Mesodermal cell (in vitro differentiated cells): ENCODE data around the gene NSUN6.
"Not testable (repeated sequence)": the region's sequence is repeated elsewhere in the genome, so short reads cannot be mapped to it uniquely, and the experiment has no call there.

Source experiments
- H3K27ac ChIP-seq: 2 replicates; pipeline ENCODE4 v1.7.0; 2013; ENCODE audit warnings: mild to moderate bottlenecking, low read depth, low read length, moderate library complexity; ENCODE audit not compliant: severe bottlenecking
- H3K36me3 ChIP-seq: 2 replicates; pipeline ENCODE4 v1.7.1; 2013; ENCODE audit warnings: mild to moderate bottlenecking, low read length, moderate library complexity; ENCODE audit not compliant: control insufficient read depth, insufficient read depth
- H3K4me1 ChIP-seq: one replicate; pipeline ENCODE4 v1.7.1; 2013; ENCODE audit warnings: mild to moderate bottlenecking, low read length; ENCODE audit not compliant: insufficient read depth, control insufficient read depth, poor library complexity, severe bottlenecking
- H3K4me3 ChIP-seq: 2 replicates; pipeline ENCODE4 v1.7.0; 2013; ENCODE audit warnings: low read length, control low read depth, mild to moderate bottlenecking; ENCODE audit not compliant: insufficient read depth, poor library complexity, severe bottlenecking; ENCODE audit errors: extremely low read depth
- H3K9me3 ChIP-seq: 2 replicates; pipeline ENCODE4 v1.7.1; 2013; ENCODE audit warnings: mild to moderate bottlenecking, low read length, moderate library complexity; ENCODE audit not compliant: control insufficient read depth
- WGBS, 2 experiments: methylation state at CpG; one replicate each; pipeline ENCODE4 v1.1.5; 2013; ENCODE audit warnings: missing lambda C conversion rate in 2 of 2; ENCODE audit not compliant: insufficient coverage in 2 of 2; 5-methylcytosine and 5-hydroxymethylcytosine counted together

NSUN6 gene

GRCh38 chr10:18635995-18636394 lies 15.4 kb downstream of the NSUN6 start:
- Histone ChIP-seq H3K9me3 (no peaks in the 10 kb centered on the region), H3K27ac (no peak overlapping the region), H3K36me3 (peaks cover 11% of the 10 kb centered on the region), H3K4me1 (no peaks in the 10 kb centered on the region), H3K4me3 (no peak overlapping the region)
- 100% methylated on average over 3 of the region's 4 CpGs; no CpG with 5 or more reads in 1 of the 2 experiments for WGBS, 2 experiments

- H3K27ac ChIP-seq, H3K4me1 ChIP-seq, H3K9me3 ChIP-seq, H3K4me3 ChIP-seq: not testable (repeated sequence)
- no CpG with 5 or more reads among the region's 3 CpGs for WGBS, 2 experiments
- H3K36me3 ChIP-seq, result peaks cover 11% of the 10 kb centered on the region
Observed at GRCh38 chr10:18632500-18632899, 18.9 kb downstream of the NSUN6 start.

DNA sequence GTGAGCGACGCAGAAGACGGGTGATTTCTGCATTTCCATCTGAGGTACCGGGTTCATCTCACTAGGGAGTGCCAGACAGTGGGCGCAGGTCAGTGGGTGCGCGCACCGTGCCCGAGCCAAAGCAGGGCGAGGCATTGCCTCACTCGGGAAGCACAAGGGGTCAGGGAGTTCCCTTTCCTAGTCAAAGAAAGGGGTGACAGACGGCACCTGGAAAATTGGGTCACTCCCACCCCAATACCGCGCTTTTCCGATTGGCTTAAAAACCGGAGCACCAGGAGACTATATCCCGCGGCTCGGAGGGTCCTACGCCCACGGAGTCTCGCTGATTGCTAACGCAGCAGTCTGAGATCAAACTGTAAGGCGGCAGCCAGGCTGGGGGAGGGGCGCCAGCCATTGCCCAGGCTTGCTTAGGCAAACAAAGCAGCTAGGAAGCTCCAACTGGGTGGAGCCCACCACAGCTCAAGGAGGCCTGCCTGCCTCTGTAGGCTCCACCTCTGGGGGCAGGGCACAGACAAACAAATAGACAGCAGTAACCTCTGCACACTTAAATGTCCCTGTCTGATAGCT lies 23.9 kb downstream of the NSUN6 start:
- Histone ChIP-seq H3K4me3 (peak overlapping the region; percentile 24), H3K27ac (peak overlapping the region; percentile 85), H3K36me3 (peaks cover 10% of the 10 kb centered on the region)
- H3K4me1 ChIP-seq, H3K9me3 ChIP-seq: not testable (repeated sequence)
- 5 to 7% methylated on average over 15 to 19 of the region's 25 CpGs for WGBS, 2 experiments

- Histone ChIP-seq H3K27ac (no peak overlapping the region), H3K4me3 (no peak overlapping the region), H3K4me1 (peaks cover 13% of the 10 kb centered on the region), H3K9me3 (no peaks in the 10 kb centered on the region), H3K36me3 (peaks cover 15% of the 10 kb centered on the region)
- WGBS, 2 experiments, result no CpG with 5 or more reads among the region's 5 CpGs
Observed at GRCh38 chr10:18625886-18626285, 25.5 kb downstream of the NSUN6 start.

GRCh38 chr10:18623671-18624070 lies 27.7 kb downstream of the NSUN6 start:
- not testable (repeated sequence) for H3K4me3 ChIP-seq, H3K9me3 ChIP-seq
- H3K36me3 ChIP-seq, result peaks cover 21% of the 10 kb centered on the region
- H3K4me1 ChIP-seq, result peaks cover 13% of the 10 kb centered on the region
- WGBS, 2 experiments, result 83% methylated on average over 1 of the region's 1 CpG; no CpG with 5 or more reads in 1 of the 2 experiments
- peak overlapping the region; percentile 70 for H3K27ac ChIP-seq

- Histone ChIP-seq H3K36me3 (peaks cover 23% of the 10 kb centered on the region), H3K4me3 (no peak overlapping the region), H3K27ac (no peak overlapping the region), H3K4me1 (peaks cover 13% of the 10 kb centered on the region), H3K9me3 (no peaks in the 10 kb centered on the region)
Observed at GRCh38 chr10:18620856-18621255, 30.5 kb downstream of the NSUN6 start.

- Histone ChIP-seq H3K9me3 (no peaks in the 10 kb centered on the region), H3K4me3 (no peak overlapping the region), H3K4me1 (peaks cover 13% of the 10 kb centered on the region), H3K27ac (no peak overlapping the region), H3K36me3 (peaks cover 17% of the 10 kb centered on the region)
- WGBS, 2 experiments, result 92 to 94% methylated on average over 3 of the region's 3 CpGs
Observed at GRCh38 chr10:18619016-18619415, 32.4 kb downstream of the NSUN6 start.

DNA sequence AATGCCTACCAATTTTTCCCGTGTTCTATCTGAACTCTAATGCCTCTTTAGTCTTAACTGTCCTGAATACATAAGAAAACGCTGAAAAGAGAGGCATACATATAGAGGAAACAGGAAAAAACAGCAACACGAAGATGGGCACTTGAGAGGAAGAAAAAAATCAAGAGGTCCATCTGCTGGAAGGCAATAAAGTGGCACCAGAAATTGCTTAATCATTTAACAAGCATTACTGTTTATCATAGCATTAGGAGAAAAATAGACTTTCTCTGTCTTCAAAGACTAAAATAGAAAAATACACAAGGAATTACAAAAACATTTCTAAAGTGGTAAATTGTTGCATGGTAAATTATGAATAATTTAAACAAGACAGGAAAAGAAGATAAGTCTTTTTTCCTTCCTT lies 35.0 kb downstream of the NSUN6 start:
- Histone ChIP-seq H3K27ac (no peak overlapping the region), H3K4me1 (peaks cover 8% of the 10 kb centered on the region), H3K9me3 (no peaks in the 10 kb centered on the region), H3K36me3 (peaks cover 35% of the 10 kb centered on the region), H3K4me3 (no peak overlapping the region)
- 79 to 92% methylated on average over 2 of the region's 3 CpGs for WGBS, 2 experiments

- Histone ChIP-seq H3K27ac (no peak overlapping the region), H3K36me3 (peaks cover 30% of the 10 kb centered on the region), H3K4me1 (peaks cover 10% of the 10 kb centered on the region), H3K4me3 (no peak overlapping the region), H3K9me3 (no peaks in the 10 kb centered on the region)
- 94 to 100% methylated on average over 3 of the region's 4 CpGs for WGBS, 2 experiments
Observed at GRCh38 chr10:18615618-18616017, 35.8 kb downstream of the NSUN6 start.

GRCh38 chr10:18611168-18611567 lies 40.2 kb downstream of the NSUN6 start:
- Histone ChIP-seq H3K27ac (peak overlapping the region; percentile 88), H3K36me3 (peaks cover 18% of the 10 kb centered on the region), H3K9me3 (no peaks in the 10 kb centered on the region), H3K4me1 (peaks cover 29% of the 10 kb centered on the region), H3K4me3 (no peak overlapping the region)
- 100% methylated on average over 1 to 2 of the region's 4 CpGs for WGBS, 2 experiments

DNA sequence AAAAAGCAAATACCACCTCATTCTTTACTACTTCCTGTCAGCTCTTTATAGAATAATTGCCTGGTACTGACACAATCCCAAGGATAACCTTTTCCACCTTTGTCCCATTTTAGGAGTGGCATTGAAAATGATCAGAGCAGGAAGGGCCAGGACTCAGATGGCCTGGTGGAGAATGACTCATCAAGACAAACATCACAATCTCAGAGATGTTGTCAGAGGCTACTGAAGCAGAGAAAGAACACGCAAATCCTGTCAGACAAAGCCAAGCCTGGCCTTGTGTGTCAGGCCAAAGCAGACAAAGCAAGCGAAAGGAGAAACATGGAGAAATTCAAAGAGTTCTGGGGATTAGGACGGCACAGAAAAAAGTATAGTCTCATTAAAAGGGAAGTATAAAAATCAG lies 40.9 kb downstream of the NSUN6 start:
- H3K4me1 ChIP-seq, result peaks cover 35% of the 10 kb centered on the region
- no peak overlapping the region for H3K4me3 ChIP-seq
- H3K9me3 ChIP-seq, result no peaks in the 10 kb centered on the region
- H3K27ac ChIP-seq, result peak overlapping the region; percentile 88
- WGBS, 2 experiments, result 79 to 85% methylated on average over 3 of the region's 3 CpGs
- H3K36me3 ChIP-seq, result peaks cover 18% of the 10 kb centered on the region
